Measurements from ENCODE around the gene SLC41A1.

GRCh38 chr1:205840146-205840923 is 27.3 kb upstream of the SLC41A1 start:
- TF ChIP-seq EZH2 (IDR thresholded peaks at IDR 0.05) (no peak), POLR2AphosphoS5 (IDR thresholded peaks at IDR 0.05; ENCODE audit: borderline replicate concordance, low read depth, low read length) (no peak), FOXP2 (optimal IDR thresholded peaks at IDR 0.05; ENCODE audit: control extremely low read depth, extremely low read length, insufficient read depth) (no peak)

Data from SK-N-MC (cell line).